HG03066 (cell line): ENCODE data around the gene SLC35F3.
"Not testable (repeated sequence)": the region's sequence is repeated elsewhere in the genome, so short reads cannot be mapped to it uniquely, and the experiment has no call there.

ENCODE experiments used
- ATAC-seq: cut with Tn5 transposase; IDR thresholded peaks from one replicate; pipeline ENCODE4 v1.9.1; 2021; ENCODE audit warnings: low read depth; ENCODE audit not compliant: unreplicated experiment

Gene SLC35F3

DNA sequence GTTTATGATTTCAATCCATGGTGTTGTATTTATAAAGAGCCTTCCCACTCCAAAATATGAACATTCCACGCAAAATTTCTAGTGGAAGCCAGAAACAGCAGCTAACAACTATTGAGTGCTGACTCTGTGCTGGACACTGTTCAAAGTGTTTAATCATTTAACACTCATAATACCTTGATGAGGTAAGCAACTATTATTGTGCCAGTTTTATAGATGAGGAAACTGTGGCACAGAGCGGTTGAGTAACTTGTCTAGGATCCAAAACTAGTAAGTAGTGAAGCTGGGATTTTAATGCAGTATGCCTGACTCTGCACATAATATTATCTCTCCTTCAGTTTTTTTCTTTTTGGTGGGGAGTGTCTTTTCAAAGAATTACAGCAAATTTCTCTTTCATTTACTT, 228.3 kb downstream of the SLC35F3 start:
- no peak for ATAC-seq

GRCh38 chr1:234134878-234135277, 230.4 kb downstream of the SLC35F3 start:
- ATAC-seq = no peak

DNA sequence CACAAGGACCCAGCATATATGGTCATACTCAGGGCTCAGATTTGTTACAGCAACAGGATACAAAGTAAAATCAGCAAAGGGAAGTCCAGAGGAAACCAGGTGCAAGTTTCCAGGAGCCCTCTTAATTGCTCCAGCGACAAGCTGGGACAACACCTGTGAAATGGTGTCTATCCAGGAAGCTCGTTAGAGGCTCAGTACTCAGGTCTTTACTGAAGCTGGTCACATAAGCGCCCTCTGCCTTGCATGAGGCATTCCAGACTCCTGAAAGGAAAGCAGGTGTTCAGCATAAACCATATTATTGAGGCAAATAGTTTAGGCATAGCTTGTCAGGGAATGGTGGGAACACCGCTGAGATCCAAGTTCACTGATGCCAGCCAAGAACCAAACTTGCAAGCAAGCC, 231.0 kb downstream of the SLC35F3 start:
- ATAC-seq = no peak

DNA sequence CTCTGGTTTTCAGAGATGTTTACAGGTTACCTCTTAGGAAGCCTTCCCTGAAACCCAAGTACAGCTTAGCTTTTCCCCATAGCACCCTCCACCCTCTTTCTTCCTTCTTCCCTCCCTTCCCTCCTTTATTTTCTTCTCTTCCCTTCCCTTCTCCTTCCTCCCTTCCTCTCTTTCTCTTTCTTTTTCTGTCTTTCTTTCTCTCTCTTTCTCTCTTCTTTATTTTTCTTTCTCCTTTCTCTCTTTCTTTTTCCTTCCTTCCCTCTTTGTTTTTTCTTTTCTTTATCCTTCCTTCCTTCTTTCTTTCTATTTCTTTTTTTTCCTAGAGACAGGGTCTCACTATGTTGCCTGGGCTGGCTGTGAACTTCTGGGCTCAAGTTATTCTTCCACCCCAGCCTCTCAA, 231.6 kb downstream of the SLC35F3 start:
- ATAC-seq = no peak

DNA sequence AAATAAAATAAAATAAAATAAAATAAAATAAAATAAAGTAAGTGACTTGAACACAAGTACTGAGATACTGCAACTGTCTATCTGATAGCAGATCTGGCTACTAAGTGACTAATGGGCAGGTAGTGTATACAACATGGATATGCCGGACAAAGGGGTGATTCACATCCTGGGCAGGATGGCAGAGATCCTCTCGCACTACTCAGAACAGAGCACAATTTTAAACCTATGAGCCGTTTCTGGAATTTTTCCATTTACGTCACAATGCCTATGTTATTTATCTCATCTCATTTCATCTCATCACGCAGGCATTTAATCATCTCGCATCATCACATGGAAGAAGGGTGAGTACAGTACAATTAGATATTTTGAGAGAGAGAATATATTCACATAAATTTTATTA, 235.5 kb downstream of the SLC35F3 start:
- ATAC-seq = no peak

DNA sequence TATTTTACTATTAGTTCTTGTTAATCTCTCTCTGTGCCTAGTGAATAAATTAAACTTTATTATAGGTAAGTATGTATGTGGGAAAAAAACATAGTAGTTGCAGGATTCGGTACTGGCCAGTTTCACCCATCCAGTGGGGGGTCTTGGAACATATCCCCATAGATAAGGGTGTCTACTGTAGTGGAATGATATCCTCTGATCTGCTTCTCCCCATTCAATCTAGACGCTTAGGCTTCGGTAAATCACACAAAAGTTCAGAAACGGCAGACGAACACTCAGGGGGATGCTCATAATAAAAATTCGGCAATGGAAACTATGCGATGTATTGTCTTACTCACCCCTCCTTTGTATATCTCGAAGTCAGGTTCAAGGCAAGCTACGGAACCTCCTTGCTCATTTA, 235.9 kb downstream of the SLC35F3 start:
- ATAC-seq = no peak

- no peak for ATAC-seq
Observed at GRCh38 chr1:234141006-234141405, 236.5 kb downstream of the SLC35F3 start.

DNA sequence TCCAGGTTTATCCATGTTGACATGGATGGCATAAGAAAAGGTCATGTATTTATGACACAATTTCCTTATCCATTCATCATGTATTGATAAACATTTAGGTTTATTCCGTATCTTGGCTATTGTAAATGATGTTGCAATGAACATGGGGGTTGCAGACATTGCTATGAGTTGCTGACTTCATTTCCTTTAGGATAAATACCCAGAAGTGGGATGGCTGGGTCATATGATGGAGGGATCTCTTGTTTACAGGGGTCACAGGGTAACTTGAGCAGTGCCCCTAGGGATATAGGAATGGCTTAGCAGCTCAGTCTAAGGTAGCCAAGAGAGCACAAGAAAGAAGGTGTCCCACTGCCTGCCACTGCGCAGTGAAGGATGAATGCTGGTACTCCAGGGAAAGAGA, 239.2 kb downstream of the SLC35F3 start:
- ATAC-seq = no peak

GRCh38 chr1:234144901-234145300, 240.4 kb downstream of the SLC35F3 start:
- ATAC-seq = no peak

DNA sequence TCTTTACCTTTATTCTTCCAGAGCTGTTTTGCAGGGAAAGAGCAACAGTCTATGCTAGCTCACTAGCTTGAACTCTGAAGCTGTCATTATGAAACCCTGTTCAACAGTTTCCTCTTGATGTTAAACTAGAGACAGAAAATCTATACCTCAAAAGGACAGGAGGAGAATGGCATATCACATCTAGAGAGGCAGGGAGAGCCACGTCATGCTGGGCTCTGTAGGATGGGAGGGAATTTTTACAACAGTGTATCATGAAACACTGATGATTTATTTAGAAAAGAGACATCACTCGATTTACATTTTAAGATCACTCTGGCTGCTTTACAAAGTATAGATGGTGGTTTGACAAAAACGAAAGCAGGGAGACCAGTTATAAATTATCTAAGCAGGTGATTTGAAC, 243.9 kb downstream of the SLC35F3 start:
- no peak for ATAC-seq

- no peak for ATAC-seq
Observed at GRCh38 chr1:234148816-234149215, 244.3 kb downstream of the SLC35F3 start.

DNA sequence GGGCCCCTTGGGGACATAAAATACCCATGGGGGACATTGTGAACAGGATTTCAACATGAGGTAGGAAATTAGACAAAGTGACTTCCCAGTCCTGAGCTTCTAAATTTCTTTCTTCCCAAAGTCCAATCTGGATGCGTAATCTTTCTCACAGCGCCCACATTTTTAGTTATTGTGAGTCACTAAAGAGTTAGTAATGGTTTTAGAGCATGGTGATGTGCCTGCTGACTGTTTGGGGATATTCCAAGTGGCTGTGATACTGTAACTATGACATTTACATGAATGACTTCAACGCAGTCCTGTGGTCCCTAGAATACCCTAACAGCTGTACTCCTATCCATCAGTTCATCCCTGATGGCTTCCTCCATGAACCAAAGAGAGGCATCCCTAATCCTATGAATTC, 244.7 kb downstream of the SLC35F3 start:
- ATAC-seq = no peak

- ATAC-seq = no peak
Observed at GRCh38 chr1:234150892-234151291, 246.4 kb downstream of the SLC35F3 start.

- not testable (repeated sequence) for ATAC-seq
Observed at GRCh38 chr1:234152344-234152743, 247.9 kb downstream of the SLC35F3 start.

GRCh38 chr1:234154320-234155251, 250.1 kb downstream of the SLC35F3 start:
- no peak for ATAC-seq

GRCh38 chr1:234162661-234163060, 258.2 kb downstream of the SLC35F3 start:
- no peak for ATAC-seq

DNA sequence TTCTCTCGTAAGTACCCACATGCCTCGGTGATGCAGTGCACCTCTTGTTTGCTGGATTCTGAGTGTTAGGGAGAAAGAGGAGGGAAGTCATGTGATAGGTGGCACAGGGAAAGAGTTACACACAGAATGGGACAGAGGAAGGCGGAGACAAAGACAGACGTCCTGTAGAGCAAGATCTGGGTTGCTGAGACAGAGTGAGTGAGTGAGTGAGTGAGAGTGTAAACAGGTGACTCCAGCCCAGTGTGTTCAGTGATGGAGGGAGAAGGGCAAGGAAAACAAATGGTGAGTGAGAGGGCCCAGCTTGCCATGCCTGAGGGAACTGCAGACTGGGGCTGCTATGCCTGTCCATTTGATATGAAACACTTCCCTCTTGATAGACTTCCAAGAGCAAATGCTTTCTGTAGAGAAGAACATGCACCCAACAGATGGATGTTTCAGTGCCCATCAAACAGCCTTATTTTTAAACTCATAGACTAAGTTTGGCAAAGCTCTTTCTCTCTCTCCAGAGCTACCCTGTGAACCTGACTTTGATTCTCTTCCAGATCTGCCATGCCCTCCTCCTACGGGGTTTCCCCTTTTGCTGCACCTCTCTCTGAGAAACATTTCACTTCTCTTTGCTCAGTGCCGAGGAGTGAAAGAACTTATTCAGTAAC, 258.9 kb downstream of the SLC35F3 start:
- no peak for ATAC-seq

GRCh38 chr1:234164098-234164709, 259.7 kb downstream of the SLC35F3 start:
- no peak for ATAC-seq

DNA sequence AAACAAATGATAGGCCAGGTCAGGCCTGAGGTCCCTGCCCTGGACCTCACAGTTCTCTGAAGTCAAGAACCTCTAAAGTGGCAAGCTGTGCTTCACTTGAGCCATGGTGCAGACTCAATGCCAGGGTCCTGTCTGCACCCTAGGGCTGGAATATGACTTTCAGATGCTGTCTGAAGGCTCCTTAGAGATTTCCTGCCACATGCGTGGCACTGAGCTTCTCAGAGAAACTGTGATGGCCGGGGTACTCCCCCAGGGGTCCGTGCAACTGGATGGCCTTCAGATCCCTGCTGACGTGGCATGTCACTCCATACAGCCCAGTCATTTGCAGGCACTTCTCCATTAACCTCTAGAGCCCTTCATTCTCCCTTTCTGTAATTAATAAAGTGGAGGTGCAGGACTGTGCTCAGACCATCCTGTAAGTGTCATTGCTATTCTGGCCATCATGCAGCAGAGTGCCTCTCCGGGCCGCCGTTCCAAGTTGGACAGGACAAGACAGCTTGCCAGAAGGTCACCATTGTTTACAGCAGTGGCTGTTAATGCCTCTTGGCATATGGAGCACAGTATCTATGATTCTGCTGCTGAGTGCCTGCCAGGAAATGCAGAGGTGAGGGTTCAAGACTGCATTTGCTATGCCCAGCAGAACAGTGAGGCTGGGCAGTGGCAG, 263.7 kb downstream of the SLC35F3 start:
- no peak for ATAC-seq

- ATAC-seq = no peak
Observed at GRCh38 chr1:234169161-234169849, 264.8 kb downstream of the SLC35F3 start.
